Caco-2 (cell line): ENCODE data around the gene EXT2. TPM values are rescaled to one million over a fixed set of nuclear protein-coding genes. Genes with fewer than 3 reads are reported as not detected.

Experiments
- BruUV-seq: library from RNA; stranded (reverse); fragments of 400-500 nt; replicated peaks from 2 replicates; lab custom pipeline; 2021; lab: Mats Ljungman, UMichigan
- CTCF ChIA-PET: fragments of 300-600 bp; sonication (Branson Sonifier 250); formaldehyde crosslinking; loops from one replicate; lab custom pipeline; 2022; ENCODE audit warnings: antibody characterized with exemption; lab: Charles Lee
- POLR2A ChIA-PET: fragments of 300-600 bp; sonication (Branson Sonifier 250); formaldehyde crosslinking; loops from one replicate; lab custom pipeline; 2022; ENCODE audit warnings: antibody characterized with exemption; lab: Charles Lee
- DNase-seq, 2 experiments: peaks; one replicate each; pipeline versions ENCODE4 v3.0.0 to v3.0.0-alpha.2; 2020 to 2022
- H3K27me3 ChIP-seq: replicated peaks from 2 replicates; pipeline ENCODE4 v1.6.0; 2011; ENCODE audit warnings: low read length; ENCODE audit not compliant: control insufficient read depth, insufficient read depth
- H3K36me3 ChIP-seq: 2 replicates; pipeline ENCODE4 v1.5.1; 2011; ENCODE audit warnings: low read length; ENCODE audit not compliant: control insufficient read depth, insufficient read depth
- H3K4me1 ChIP-seq: fragments of 250-450 bp; sonication (Bioruptor Pico); 2 replicates; pipeline ENCODE4 v1.5.1; 2020; ENCODE audit warnings: mild to moderate bottlenecking
- H3K4me3 ChIP-seq: 2 replicates; pipeline ENCODE4 v1.5.1; 2011; ENCODE audit warnings: low read depth, mild to moderate bottlenecking, control low read depth, low read length
- H3K9me3 ChIP-seq: fragments of 250-450 bp; sonication (Bioruptor Pico); 2 replicates; pipeline ENCODE4 v1.5.1; 2020; ENCODE audit warnings: mild to moderate bottlenecking, moderate library complexity
- H3K27ac Mint-ChIP-seq: one replicate; pipeline ENCODE4 v1.8.0; 2022; ENCODE audit warnings: mixed read lengths; ENCODE audit not compliant: unreplicated experiment
- H3K27me3 Mint-ChIP-seq: one replicate; pipeline ENCODE4 v1.8.0; 2022; ENCODE audit warnings: mixed read lengths; ENCODE audit not compliant: insufficient read depth, unreplicated experiment
- H3K36me3 Mint-ChIP-seq: one replicate; pipeline ENCODE4 v1.8.0; 2022; ENCODE audit warnings: mild to moderate bottlenecking, mixed read lengths; ENCODE audit not compliant: insufficient read depth, unreplicated experiment
- H3K4me1 Mint-ChIP-seq: one replicate; pipeline ENCODE4 v1.8.0; 2022; ENCODE audit warnings: low read depth, mixed read lengths; ENCODE audit not compliant: unreplicated experiment
- H3K4me3 Mint-ChIP-seq: one replicate; pipeline ENCODE4 v1.8.0; 2022; ENCODE audit warnings: mild to moderate bottlenecking, moderate library complexity, mixed read lengths; ENCODE audit not compliant: unreplicated experiment
- H3K9me3 Mint-ChIP-seq: one replicate; pipeline ENCODE4 v1.8.0; 2022; ENCODE audit warnings: mixed read lengths; ENCODE audit not compliant: unreplicated experiment
- intact Hi-C: fragments of 100-400 bp; cut with micrococcal nuclease; formaldehyde crosslinking; loops from one replicate; pipeline ENCODE4 v1.10.0; 2022; ENCODE audit not compliant: unreplicated experiment
- total RNA-seq: library from RNA; stranded (reverse); gene quantifications from 2 replicates; pipeline ENCODE4 v1.2.3, GENCODE V29; 2022
- TF ChIP-seq, protein P1 (sequence below), 2 experiments: fragments of 200-600 bp in 1 of 2; IDR thresholded peaks; 1 replicate in 1 of 2; 2 replicates in 1 of 2; pipeline versions ENCODE4 v1.5.1 to v1.8.0; 2011 to 2022; ENCODE audit warnings: antibody characterized with exemption in 1 of 2, control low read depth in 1 of 2, inconsistent platforms in 1 of 2, low read depth in 1 of 2, low read length in 1 of 2, mild to moderate bottlenecking in 1 of 2, moderate library complexity in 1 of 2; ENCODE audit not compliant: insufficient read depth in 1 of 2, severe bottlenecking in 1 of 2, unreplicated experiment in 1 of 2

Gene EXT2
- total RNA-seq, 1 experiment from 2014 or later, result 83.3 TPM

DNA sequence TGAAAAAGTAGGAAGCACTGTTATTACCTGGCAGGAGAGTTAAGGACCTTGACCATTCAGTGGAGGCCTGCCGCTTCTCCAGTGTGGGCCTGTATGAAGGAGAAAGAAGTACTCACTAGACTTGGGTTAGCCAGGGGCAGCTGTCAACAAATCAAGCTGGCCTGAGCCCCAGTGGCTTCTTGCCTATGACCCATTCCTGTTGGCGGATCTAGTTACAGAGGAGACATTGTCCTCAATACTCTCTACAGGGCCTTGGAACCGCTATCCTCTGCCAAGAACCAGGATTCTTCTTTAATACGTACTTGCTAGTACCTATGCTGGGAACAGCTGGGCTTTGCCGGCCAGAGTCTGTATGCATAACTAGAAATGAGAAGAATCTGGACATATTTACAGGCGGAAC, 146.4 kb downstream of the EXT2 start:
- BruUV-seq, result no TSS peak
- Histone ChIP-seq H3K36me3 (no peaks in the 10 kb centered on the region), H3K4me3 (no peak overlapping the region), H3K4me1 (peaks cover 45% of the 10 kb centered on the region), H3K9me3 (no peaks in the 10 kb centered on the region), H3K27me3 (no peaks in the 10 kb centered on the region)
- no peak for DNase-seq
- intact Hi-C loops, result loop anchor here (2.0 to 10.0 kb wide), 5 partner anchors 35 to 477 kb away; no protein-coding TSS in a partner anchor
- TF ChIP-seq, protein P1, sequence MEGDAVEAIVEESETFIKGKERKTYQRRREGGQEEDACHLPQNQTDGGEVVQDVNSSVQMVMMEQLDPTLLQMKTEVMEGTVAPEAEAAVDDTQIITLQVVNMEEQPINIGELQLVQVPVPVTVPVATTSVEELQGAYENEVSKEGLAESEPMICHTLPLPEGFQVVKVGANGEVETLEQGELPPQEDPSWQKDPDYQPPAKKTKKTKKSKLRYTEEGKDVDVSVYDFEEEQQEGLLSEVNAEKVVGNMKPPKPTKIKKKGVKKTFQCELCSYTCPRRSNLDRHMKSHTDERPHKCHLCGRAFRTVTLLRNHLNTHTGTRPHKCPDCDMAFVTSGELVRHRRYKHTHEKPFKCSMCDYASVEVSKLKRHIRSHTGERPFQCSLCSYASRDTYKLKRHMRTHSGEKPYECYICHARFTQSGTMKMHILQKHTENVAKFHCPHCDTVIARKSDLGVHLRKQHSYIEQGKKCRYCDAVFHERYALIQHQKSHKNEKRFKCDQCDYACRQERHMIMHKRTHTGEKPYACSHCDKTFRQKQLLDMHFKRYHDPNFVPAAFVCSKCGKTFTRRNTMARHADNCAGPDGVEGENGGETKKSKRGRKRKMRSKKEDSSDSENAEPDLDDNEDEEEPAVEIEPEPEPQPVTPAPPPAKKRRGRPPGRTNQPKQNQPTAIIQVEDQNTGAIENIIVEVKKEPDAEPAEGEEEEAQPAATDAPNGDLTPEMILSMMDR (IDR thresholded peaks at IDR 0.05; ENCODE audit: insufficient read depth in 1 of 2, low read depth in 1 of 2, low read length in 1 of 2, severe bottlenecking in 1 of 2, unreplicated experiment in 1 of 2), result no peak
- no peaks in the 10 kb centered on the region for H3K9me3 Mint-ChIP-seq
- peaks cover 26% of the 10 kb centered on the region for H3K4me1 Mint-ChIP-seq
- CTCF ChIA-PET, result no interaction called here
- no peaks in the 10 kb centered on the region for H3K27me3 Mint-ChIP-seq
- H3K27ac Mint-ChIP-seq, result peak overlapping the region; percentile 91
- no peak overlapping the region for H3K4me3 Mint-ChIP-seq
- POLR2A ChIA-PET, result no interaction called here
- peaks cover 36% of the 10 kb centered on the region for H3K36me3 Mint-ChIP-seq

DNA sequence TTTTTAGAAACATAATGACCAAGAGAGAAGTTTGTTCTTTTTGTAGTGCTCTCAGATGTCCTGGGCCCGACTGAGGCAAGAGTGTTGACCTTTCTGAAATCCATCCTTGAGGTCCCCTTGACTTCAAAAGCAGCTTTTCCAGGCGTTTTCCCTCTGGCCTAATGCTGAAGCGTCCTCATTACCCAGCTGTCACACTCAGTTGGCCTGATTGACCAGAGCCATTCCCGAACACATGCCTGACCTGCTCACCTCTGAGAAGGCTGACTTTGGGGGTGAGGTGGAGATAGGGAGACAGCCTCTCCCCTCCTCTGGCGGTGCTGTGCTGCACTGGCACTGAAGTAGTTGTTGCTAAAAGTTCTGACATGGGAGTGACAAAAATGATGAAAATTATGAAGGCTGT, 147.6 kb downstream of the EXT2 start:
- Mint-ChIP-seq H3K27ac (peak overlapping the region; percentile 91), H3K4me1 (peaks cover 26% of the 10 kb centered on the region), H3K36me3 (peaks cover 30% of the 10 kb centered on the region), H3K27me3 (no peaks in the 10 kb centered on the region), H3K9me3 (no peaks in the 10 kb centered on the region), H3K4me3 (peak overlapping the region; percentile 64)
- Histone ChIP-seq H3K4me1 (peaks cover 45% of the 10 kb centered on the region), H3K9me3 (no peaks in the 10 kb centered on the region), H3K36me3 (no peaks in the 10 kb centered on the region), H3K27me3 (no peaks in the 10 kb centered on the region), H3K4me3 (no peak overlapping the region)
- CTCF ChIA-PET, result interaction anchor here (0.6 to 1.5 kb wide), 4 partner anchors 15 to 1722 kb away, joined by 3 to 10 read pairs (median 4); no protein-coding TSS in a partner anchor
- no TSS peak for BruUV-seq
- intact Hi-C loops, result loop anchor here (1.0 to 10.0 kb wide), 6 partner anchors 12 to 478 kb away; no protein-coding TSS in a partner anchor
- TF ChIP-seq, protein P1 (IDR thresholded peaks at IDR 0.05; ENCODE audit: insufficient read depth in 1 of 2, low read depth in 1 of 2, low read length in 1 of 2, severe bottlenecking in 1 of 2, unreplicated experiment in 1 of 2), result no peak
- DNase-seq, result no peak
- POLR2A ChIA-PET, result interaction anchor here (1.0 kb wide), 1 partner anchor 17 kb away, joined by 3 read pairs; no protein-coding TSS in a partner anchor

DNA sequence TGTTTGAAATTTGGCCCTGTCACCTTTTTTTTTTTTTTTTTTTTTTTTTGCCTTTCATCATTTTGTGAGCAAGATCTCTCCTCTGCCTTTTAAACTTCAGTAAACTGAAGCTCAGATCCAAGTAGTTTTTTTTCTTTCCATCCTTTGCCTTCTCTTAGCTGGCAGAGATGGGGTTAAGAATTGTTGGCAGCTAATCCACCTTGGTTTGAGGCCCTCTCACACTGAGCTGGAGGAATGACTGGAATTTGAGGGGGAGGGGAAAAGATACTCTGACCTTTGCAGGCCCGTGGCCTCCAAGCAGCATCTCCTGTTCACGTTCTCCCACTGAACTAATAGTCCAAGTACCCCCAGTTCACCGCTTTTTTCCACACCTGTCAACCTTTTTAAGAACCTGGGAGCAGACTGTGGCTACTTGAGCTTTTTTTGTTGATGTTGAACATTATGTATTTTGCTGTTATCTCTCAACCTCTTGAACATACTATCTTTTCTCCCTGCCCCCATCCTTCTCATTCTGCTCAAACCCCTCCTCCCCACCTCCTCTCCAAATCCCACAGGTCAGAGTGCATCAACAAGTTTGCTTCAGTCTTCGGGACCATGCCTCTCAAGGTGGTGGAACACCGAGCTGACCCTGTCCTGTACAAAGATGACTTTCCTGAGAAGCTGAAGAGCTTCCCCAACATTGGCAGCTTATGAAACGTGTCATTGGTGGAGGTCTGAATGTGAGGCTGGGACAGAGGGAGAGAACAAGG, 148.3 kb downstream of the EXT2 start:
- TF ChIP-seq, protein P1 (IDR thresholded peaks at IDR 0.05; ENCODE audit: insufficient read depth in 1 of 2, low read depth in 1 of 2, low read length in 1 of 2, severe bottlenecking in 1 of 2, unreplicated experiment in 1 of 2), result no peak
- Mint-ChIP-seq H3K27ac (peak overlapping the region; percentile 91), H3K27me3 (no peaks in the 10 kb centered on the region), H3K4me1 (peaks cover 26% of the 10 kb centered on the region), H3K9me3 (no peaks in the 10 kb centered on the region), H3K36me3 (peaks cover 30% of the 10 kb centered on the region), H3K4me3 (peak overlapping the region; percentile 64)
- Histone ChIP-seq H3K4me3 (no peak overlapping the region), H3K27me3 (no peaks in the 10 kb centered on the region), H3K4me1 (peaks cover 45% of the 10 kb centered on the region), H3K36me3 (no peaks in the 10 kb centered on the region), H3K9me3 (no peaks in the 10 kb centered on the region)
- intact Hi-C loops, result loop anchor here (1.0 to 10.0 kb wide), 6 partner anchors 12 to 479 kb away; no protein-coding TSS in a partner anchor
- BruUV-seq, result no TSS peak
- DNase-seq, result peak; percentile 89 to 93
- ChIA-PET POLR2A (interaction anchor here (0.7 to 1.0 kb wide), 2 partner anchors 18 to 110 kb away, joined by 3 to 4 read pairs; no protein-coding TSS in a partner anchor), CTCF (interaction anchor here (0.6 to 1.5 kb wide), 8 partner anchors 14 to 1722 kb away, joined by 3 to 10 read pairs (median 4); no protein-coding TSS in a partner anchor)
